Loucy (cell line): Measurements from ENCODE around the gene ASIC2.

Experiments
- H2AFZ ChIP-seq: fragments of 200-600 bp; sonication (generic); 2 replicates; pipeline ENCODE4 v1.6.0; 2016; ENCODE audit warnings: antibody characterized with exemption, mild to moderate bottlenecking, low read length, moderate library complexity
- H3F3A ChIP-seq: fragments of 200-600 bp; 2 replicates; pipeline ENCODE4 v1.6.0; 2016; ENCODE audit warnings: antibody characterized with exemption, low read depth, mild to moderate bottlenecking
- H3K27me3 ChIP-seq: fragments of 200-600 bp; sonication (generic); 2 replicates; pipeline ENCODE4 v1.6.1; 2014; ENCODE audit warnings: low read length, mild to moderate bottlenecking; ENCODE audit not compliant: insufficient read depth, poor library complexity, severe bottlenecking
- H3K36me3 ChIP-seq: fragments of 200-600 bp; sonication (generic); 2 replicates; pipeline ENCODE4 v1.6.1; 2016; ENCODE audit warnings: low read length; ENCODE audit not compliant: insufficient read depth
- H3K4me1 ChIP-seq: fragments of 200-600 bp; sonication (generic); 2 replicates; pipeline ENCODE4 v1.5.1; 2014; ENCODE audit warnings: low read length, mild to moderate bottlenecking; ENCODE audit not compliant: insufficient read depth, poor library complexity, severe bottlenecking
- H3K4me2 ChIP-seq: fragments of 200-600 bp; sonication (generic); 2 replicates; pipeline ENCODE4 v1.6.0; 2014; ENCODE audit warnings: antibody characterized with exemption, low read length, low read depth, mild to moderate bottlenecking; ENCODE audit not compliant: poor library complexity, severe bottlenecking
- H3K4me3 ChIP-seq: fragments of 200-600 bp; sonication (generic); 2 replicates; pipeline ENCODE4 v1.5.1; 2014; ENCODE audit warnings: low read length, mild to moderate bottlenecking, mixed read lengths; ENCODE audit not compliant: poor library complexity, severe bottlenecking
- H3K79me2 ChIP-seq: fragments of 200-600 bp; sonication (generic); 2 replicates; pipeline ENCODE4 v1.6.1; 2014; ENCODE audit warnings: low read length; ENCODE audit not compliant: insufficient read depth
- H3K9ac ChIP-seq: fragments of 200-600 bp; sonication (generic); 2 replicates; pipeline ENCODE4 v1.6.0; 2014; ENCODE audit warnings: mild to moderate bottlenecking, low read depth, low read length, moderate library complexity; ENCODE audit not compliant: poor library complexity, severe bottlenecking
- H3K9me2 ChIP-seq: fragments of 200-600 bp; sonication (generic); replicated peaks from 2 replicates; pipeline ENCODE4 v1.6.1; 2016; ENCODE audit warnings: low read depth, low read length, mixed read lengths
- H3K9me3 ChIP-seq: fragments of 200-600 bp; sonication (generic); 2 replicates; pipeline ENCODE4 v1.6.1; 2014; ENCODE audit warnings: mild to moderate bottlenecking, antibody characterized with exemption, low read length, low read depth; ENCODE audit not compliant: insufficient read depth
- H4K20me1 ChIP-seq: fragments of 200-600 bp; sonication (generic); 2 replicates; pipeline ENCODE4 v1.6.0; 2014; ENCODE audit warnings: antibody characterized with exemption, low read length, mild to moderate bottlenecking; ENCODE audit not compliant: insufficient read depth, poor library complexity, severe bottlenecking
- CTCF ChIP-seq: fragments of 200-600 bp; sonication (generic); conservative IDR thresholded peaks from 2 replicates; pipeline ENCODE4 v1.5.1; 2014; ENCODE audit warnings: mild to moderate bottlenecking, antibody characterized with exemption, low read length
- EZH2phosphoT487 ChIP-seq: fragments of 200-600 bp; IDR thresholded peaks from 2 replicates; pipeline ENCODE4 v1.6.1; 2018; ENCODE audit warnings: antibody characterized with exemption, mild to moderate bottlenecking, moderate library complexity, borderline replicate concordance

Gene ASIC2

GRCh38 chr17:33269337-33270060 lies 23.6 kb downstream of the ASIC2 start:
- Histone ChIP-seq H3K36me3 (no peaks in the 10 kb centered on the region), H3K27me3 (no peaks in the 10 kb centered on the region), H3K4me1 (no peaks in the 10 kb centered on the region), H3K9ac (no peak overlapping the region), H3K4me2 (no peak overlapping the region), H3K4me3 (no peak overlapping the region), H3K9me2 (0 out of 2 replicates have a peak, but pooled peaks cover 3% of the 10 kb centered on the region), H3F3A (no peaks in the 10 kb centered on the region), H3K9me3 (peaks cover 7% of the 10 kb centered on the region; the same call in 1 of the 2 replicates), H3K79me2 (no peaks in the 10 kb centered on the region), H2AFZ (no peak overlapping the region), H4K20me1 (no peaks in the 10 kb centered on the region)
- TF ChIP-seq EZH2phosphoT487 (no peak), CTCF (no peak)

GRCh38 chr17:33267851-33268548 lies 25.1 kb downstream of the ASIC2 start:
- Histone ChIP-seq H3F3A (no peaks in the 10 kb centered on the region), H3K4me2 (no peak overlapping the region), H3K9me2 (0 out of 2 replicates have a peak, but pooled peaks cover 3% of the 10 kb centered on the region), H3K9ac (no peak overlapping the region), H3K4me3 (no peak overlapping the region), H3K27me3 (no peaks in the 10 kb centered on the region), H3K4me1 (no peaks in the 10 kb centered on the region), H3K9me3 (peaks cover 5% of the 10 kb centered on the region; the same call in 1 of the 2 replicates), H4K20me1 (no peaks in the 10 kb centered on the region), H2AFZ (no peak overlapping the region), H3K79me2 (no peaks in the 10 kb centered on the region), H3K36me3 (no peaks in the 10 kb centered on the region)
- TF ChIP-seq EZH2phosphoT487 (no peak), CTCF (no peak)

GRCh38 chr17:33267271-33267790 lies 25.8 kb downstream of the ASIC2 start:
- Histone ChIP-seq H3K79me2 (no peaks in the 10 kb centered on the region), H4K20me1 (no peaks in the 10 kb centered on the region), H3K36me3 (no peaks in the 10 kb centered on the region), H3K4me1 (no peaks in the 10 kb centered on the region), H3K9me3 (peaks cover 5% of the 10 kb centered on the region; the same call in 1 of the 2 replicates), H3K9me2 (0 out of 2 replicates have a peak, but pooled peaks cover 3% of the 10 kb centered on the region), H2AFZ (no peak overlapping the region), H3K9ac (no peak overlapping the region), H3K4me2 (no peak overlapping the region), H3F3A (no peaks in the 10 kb centered on the region), H3K4me3 (no peak overlapping the region), H3K27me3 (no peaks in the 10 kb centered on the region)
- no peak for TF ChIP-seq EZH2phosphoT487
- no peak for TF ChIP-seq CTCF
